ENCODE measurements around the gene USP10.
"Not testable (repeated sequence)": the region's sequence is repeated elsewhere in the genome, so short reads cannot be mapped to it uniquely, and the experiment has no call there.

USP10 gene

GRCh38 chr16:84746875-84747274, 47.1 kb downstream of the USP10 start:
- 99% methylated on average over 11 of the region's 11 CpGs for WGBS (ENCODE audit: insufficient coverage)
- ChIA-PET POLR2A (no interaction called here), CTCF (interaction anchor here (0.7 to 4.1 kb wide), 13 partner anchors 9 to 452 kb away, joined by 3 to 37 read pairs (median 3); no protein-coding TSS in a partner anchor)

GRCh38 chr16:84748247-84748646, 48.4 kb downstream of the USP10 start:
- H3K27ac ChIP-seq (ENCODE audit: insufficient read depth in 1 of 2, low read depth in 1 of 2, low read length in 2 of 2, poor library complexity in 1 of 2, severe bottlenecking in 2 of 2); H3K9me3 ChIP-seq (ENCODE audit: control extremely low read depth in 1 of 5, control insufficient read depth in 4 of 5, insufficient read depth in 2 of 5, low read depth in 1 of 5, low read length in 4 of 5); H3K27me3 ChIP-seq (replicated peaks in 2 of 5; ENCODE audit: control insufficient read depth in 4 of 5, insufficient read depth in 5 of 5, low read length in 4 of 5); DNase-seq; H3K4me3 ChIP-seq (ENCODE audit: control insufficient read depth in 1 of 7, extremely low read depth in 1 of 7, insufficient read depth in 4 of 7, low read depth in 2 of 7, low read length in 6 of 7): not testable (repeated sequence)
- POLR2A ChIA-PET: interaction anchor here (0.7 kb wide), 1 partner anchor 321 kb away, joined by 4 read pairs; no protein-coding TSS in a partner anchor
- 100% methylated on average over 6 of the region's 11 CpGs for WGBS (ENCODE audit: insufficient coverage)
- Histone ChIP-seq H3K4me1 (ENCODE audit: control extremely low read depth in 1 of 4, control insufficient read depth in 4 of 4, insufficient read depth in 4 of 4, low read length in 3 of 4) (peaks cover 16 to 36% (median 27%) of the 10 kb centered on the region in 4 experiments), H3K36me3 (ENCODE audit: control insufficient read depth in 4 of 4, insufficient read depth in 4 of 4, low read length in 3 of 4) (peaks cover 3 to 46% (median 16%) of the 10 kb centered on the region in 4 experiments)
- CTCF ChIA-PET: interaction anchor here (0.6 to 4.1 kb wide), 3 partner anchors 11 to 223 kb away, joined by 3 to 37 read pairs (median 5); no protein-coding TSS in a partner anchor

More at GRCh38 chr16:84746875-84747274, 47.1 kb downstream of the USP10 start:
- Histone ChIP-seq H3K27ac (ENCODE audit: insufficient read depth in 1 of 2, low read depth in 1 of 2, low read length in 2 of 2, poor library complexity in 1 of 2, severe bottlenecking in 2 of 2) (no peak overlapping the region), H3K4me3 (ENCODE audit: control insufficient read depth in 1 of 7, extremely low read depth in 1 of 7, insufficient read depth in 4 of 7, low read depth in 2 of 7, low read length in 6 of 7) (no peak overlapping the region), H3K4me1 (ENCODE audit: control extremely low read depth in 1 of 4, control insufficient read depth in 4 of 4, insufficient read depth in 4 of 4, low read length in 3 of 4) (peaks cover 9 to 30% (median 19%) of the 10 kb centered on the region in 4 experiments), H3K36me3 (ENCODE audit: control insufficient read depth in 4 of 4, insufficient read depth in 4 of 4, low read length in 3 of 4) (peaks cover 3 to 56% (median 21%) of the 10 kb centered on the region in 4 experiments), H3K9me3 (ENCODE audit: control extremely low read depth in 1 of 5, control insufficient read depth in 4 of 5, insufficient read depth in 2 of 5, low read depth in 1 of 5, low read length in 4 of 5) (no peaks in the 10 kb centered on the region), H3K27me3 (replicated peaks in 2 of 5; ENCODE audit: control insufficient read depth in 4 of 5, insufficient read depth in 5 of 5, low read length in 4 of 5) (no peaks in the 10 kb centered on the region)
- peak in 2 of 3 donors; percentile 33 to 42 for DNase-seq

GRCh38 chr16:84749072-84749471, 49.3 kb downstream of the USP10 start:
- no peak overlapping the region for H3K27ac ChIP-seq (ENCODE audit: insufficient read depth in 1 of 2, low read depth in 1 of 2, low read length in 2 of 2, poor library complexity in 1 of 2, severe bottlenecking in 2 of 2)
- no peaks in the 10 kb centered on the region for H3K27me3 ChIP-seq (replicated peaks in 2 of 5; ENCODE audit: control insufficient read depth in 4 of 5, insufficient read depth in 5 of 5, low read length in 4 of 5)
- H3K4me1 ChIP-seq (ENCODE audit: control extremely low read depth in 1 of 4, control insufficient read depth in 4 of 4, insufficient read depth in 4 of 4, low read length in 3 of 4): peaks cover 20 to 36% (median 28%) of the 10 kb centered on the region in 4 experiments
- peaks cover 3 to 44% (median 16%) of the 10 kb centered on the region in 4 experiments for H3K36me3 ChIP-seq (ENCODE audit: control insufficient read depth in 4 of 4, insufficient read depth in 4 of 4, low read length in 3 of 4)
- DNase-seq: no peak
- POLR2A ChIA-PET: no interaction called here
- no CpG with 5 or more reads among the region's 2 CpGs for WGBS (ENCODE audit: insufficient coverage)
- H3K9me3 ChIP-seq (ENCODE audit: control extremely low read depth in 1 of 5, control insufficient read depth in 4 of 5, insufficient read depth in 2 of 5, low read depth in 1 of 5, low read length in 4 of 5): no peaks in the 10 kb centered on the region
- CTCF ChIA-PET: interaction anchor here (1.8 to 4.1 kb wide), 2 partner anchors 12 to 222 kb away, joined by 5 to 37 read pairs; no protein-coding TSS in a partner anchor
- H3K4me3 ChIP-seq (ENCODE audit: control insufficient read depth in 1 of 7, extremely low read depth in 1 of 7, insufficient read depth in 4 of 7, low read depth in 2 of 7, low read length in 6 of 7): no peak overlapping the region

- no peaks in the 10 kb centered on the region for H3K9me3 ChIP-seq (ENCODE audit: control extremely low read depth in 1 of 5, control insufficient read depth in 4 of 5, insufficient read depth in 2 of 5, low read depth in 1 of 5, low read length in 4 of 5)
- WGBS (ENCODE audit: insufficient coverage): 91% methylated on average over 5 of the region's 8 CpGs
- CTCF ChIA-PET: interaction anchor here (0.6 to 8.0 kb wide), 3 partner anchors 9 to 260 kb away, joined by 3 to 78 read pairs (median 4); no protein-coding TSS in a partner anchor
- POLR2A ChIA-PET: interaction anchor here (0.6 kb wide), 1 partner anchor 12 kb away, joined by 3 read pairs; no protein-coding TSS in a partner anchor
- peaks cover 3 to 38% (median 15%) of the 10 kb centered on the region in 4 experiments for H3K36me3 ChIP-seq (ENCODE audit: control insufficient read depth in 4 of 4, insufficient read depth in 4 of 4, low read length in 3 of 4)
- H3K27ac ChIP-seq (ENCODE audit: insufficient read depth in 1 of 2, low read depth in 1 of 2, low read length in 2 of 2, poor library complexity in 1 of 2, severe bottlenecking in 2 of 2): no peak overlapping the region
- H3K4me3 ChIP-seq (ENCODE audit: control insufficient read depth in 1 of 7, extremely low read depth in 1 of 7, insufficient read depth in 4 of 7, low read depth in 2 of 7, low read length in 6 of 7): no peak overlapping the region
- no peak for DNase-seq
- no peaks in the 10 kb centered on the region for H3K27me3 ChIP-seq (replicated peaks in 2 of 5; ENCODE audit: control insufficient read depth in 4 of 5, insufficient read depth in 5 of 5, low read length in 4 of 5)
- peaks cover 23 to 42% (median 31%) of the 10 kb centered on the region in 4 experiments for H3K4me1 ChIP-seq (ENCODE audit: control extremely low read depth in 1 of 4, control insufficient read depth in 4 of 4, insufficient read depth in 4 of 4, low read length in 3 of 4)
Observed at GRCh38 chr16:84749815-84750214, 50.0 kb downstream of the USP10 start.

GRCh38 chr16:84750575-84750974, 50.8 kb downstream of the USP10 start:
- 100% methylated on average over 2 of the region's 4 CpGs for WGBS (ENCODE audit: insufficient coverage)
- Histone ChIP-seq H3K4me1 (ENCODE audit: control extremely low read depth in 1 of 4, control insufficient read depth in 4 of 4, insufficient read depth in 4 of 4, low read length in 3 of 4) (peaks cover 23 to 49% (median 33%) of the 10 kb centered on the region in 4 experiments), H3K9me3 (ENCODE audit: control extremely low read depth in 1 of 5, control insufficient read depth in 4 of 5, insufficient read depth in 2 of 5, low read depth in 1 of 5, low read length in 4 of 5) (no peaks in the 10 kb centered on the region), H3K36me3 (ENCODE audit: control insufficient read depth in 4 of 4, insufficient read depth in 4 of 4, low read length in 3 of 4) (peaks cover 3 to 36% (median 11%) of the 10 kb centered on the region in 4 experiments), H3K27ac (ENCODE audit: insufficient read depth in 1 of 2, low read depth in 1 of 2, low read length in 2 of 2, poor library complexity in 1 of 2, severe bottlenecking in 2 of 2) (no peak overlapping the region), H3K27me3 (replicated peaks in 2 of 5; ENCODE audit: control insufficient read depth in 4 of 5, insufficient read depth in 5 of 5, low read length in 4 of 5) (no peaks in the 10 kb centered on the region), H3K4me3 (ENCODE audit: control insufficient read depth in 1 of 7, extremely low read depth in 1 of 7, insufficient read depth in 4 of 7, low read depth in 2 of 7, low read length in 6 of 7) (no peak overlapping the region)
- DNase-seq: no peak
- ChIA-PET CTCF (interaction anchor here (0.9 to 8.0 kb wide), 6 partner anchors 12 to 221 kb away, joined by 3 to 78 read pairs (median 6); no protein-coding TSS in a partner anchor), POLR2A (no interaction called here)

GRCh38 chr16:84751241-84751640, 51.4 kb downstream of the USP10 start:
- 14% methylated on average over 5 of the region's 6 CpGs for WGBS (ENCODE audit: insufficient coverage)
- ChIA-PET CTCF (interaction anchor here (0.6 to 8.0 kb wide), 8 partner anchors 13 to 220 kb away, joined by 3 to 78 read pairs (median 5); no protein-coding TSS in a partner anchor), POLR2A (interaction anchor here (0.6 kb wide), 1 partner anchor 201 kb away, joined by 3 read pairs; no protein-coding TSS in a partner anchor)
- H3K27ac ChIP-seq (ENCODE audit: insufficient read depth in 1 of 2, low read depth in 1 of 2, low read length in 2 of 2, poor library complexity in 1 of 2, severe bottlenecking in 2 of 2): no peak overlapping the region
- DNase-seq: peak in 2 of 3 donors; percentile 45 to 67
- H3K36me3 ChIP-seq (ENCODE audit: control insufficient read depth in 4 of 4, insufficient read depth in 4 of 4, low read length in 3 of 4): peaks cover 3 to 32% (median 8%) of the 10 kb centered on the region in 4 experiments
- peaks cover 23 to 49% (median 33%) of the 10 kb centered on the region in 4 experiments for H3K4me1 ChIP-seq (ENCODE audit: control extremely low read depth in 1 of 4, control insufficient read depth in 4 of 4, insufficient read depth in 4 of 4, low read length in 3 of 4)
- no peaks in the 10 kb centered on the region for H3K27me3 ChIP-seq (replicated peaks in 2 of 5; ENCODE audit: control insufficient read depth in 4 of 5, insufficient read depth in 5 of 5, low read length in 4 of 5)
- H3K4me3 ChIP-seq (ENCODE audit: control insufficient read depth in 1 of 7, extremely low read depth in 1 of 7, insufficient read depth in 4 of 7, low read depth in 2 of 7, low read length in 6 of 7): no peak overlapping the region
- no peaks in the 10 kb centered on the region for H3K9me3 ChIP-seq (ENCODE audit: control extremely low read depth in 1 of 5, control insufficient read depth in 4 of 5, insufficient read depth in 2 of 5, low read depth in 1 of 5, low read length in 4 of 5)

- Histone ChIP-seq H3K4me3 (ENCODE audit: control insufficient read depth in 1 of 7, extremely low read depth in 1 of 7, insufficient read depth in 4 of 7, low read depth in 2 of 7, low read length in 6 of 7) (no peak overlapping the region), H3K27me3 (replicated peaks in 2 of 5; ENCODE audit: control insufficient read depth in 4 of 5, insufficient read depth in 5 of 5, low read length in 4 of 5) (no peaks in the 10 kb centered on the region), H3K27ac (ENCODE audit: insufficient read depth in 1 of 2, low read depth in 1 of 2, low read length in 2 of 2, poor library complexity in 1 of 2, severe bottlenecking in 2 of 2) (no peak overlapping the region), H3K36me3 (ENCODE audit: control insufficient read depth in 4 of 4, insufficient read depth in 4 of 4, low read length in 3 of 4) (peaks cover 2 to 29% (median 5%) of the 10 kb centered on the region in 4 experiments), H3K4me1 (ENCODE audit: control extremely low read depth in 1 of 4, control insufficient read depth in 4 of 4, insufficient read depth in 4 of 4, low read length in 3 of 4) (peaks cover 23 to 49% (median 33%) of the 10 kb centered on the region in 4 experiments), H3K9me3 (ENCODE audit: control extremely low read depth in 1 of 5, control insufficient read depth in 4 of 5, insufficient read depth in 2 of 5, low read depth in 1 of 5, low read length in 4 of 5) (no peaks in the 10 kb centered on the region)
- peak in 2 of 3 donors; percentile 42 to 56 for DNase-seq
- ChIA-PET CTCF (interaction anchor here (0.9 to 8.4 kb wide), 5 partner anchors 13 to 220 kb away, joined by 3 to 145 read pairs (median 78); no protein-coding TSS in a partner anchor), POLR2A (interaction anchor here (0.6 kb wide), 1 partner anchor 200 kb away, joined by 3 read pairs; no protein-coding TSS in a partner anchor)
Observed at GRCh38 chr16:84751947-84752346, 52.1 kb downstream of the USP10 start.
